Measurements from ENCODE around the gene AUTS2. TPM values are rescaled to one million over a fixed set of nuclear protein-coding genes. Genes with fewer than 3 reads are reported as not detected.

The AUTS2 gene
- total RNA-seq, 1 experiment from 2014 or later = 256 TPM

DNA sequence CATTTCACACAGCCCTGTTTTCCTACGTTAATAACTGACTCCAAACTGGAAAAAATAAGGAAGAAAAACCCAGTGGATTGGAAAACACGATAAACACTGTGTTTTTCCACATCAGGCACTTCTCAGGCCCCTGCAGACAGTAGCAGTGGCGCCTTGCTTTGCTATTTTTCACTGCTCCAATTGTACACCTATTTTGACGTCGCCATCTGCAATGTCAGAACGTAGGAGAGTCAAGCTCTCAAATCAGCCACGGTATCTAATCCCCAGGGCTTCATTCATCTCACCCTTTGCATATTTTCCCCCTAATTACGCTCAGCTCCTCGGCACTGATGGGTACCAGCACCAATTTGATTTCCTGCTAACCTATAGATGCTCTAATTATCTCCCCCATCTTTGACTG, 1195.5 kb downstream of the AUTS2 start:
- no peak overlapping the region for H2BK5ac ChIP-seq (ENCODE audit: insufficient read length, low read length)
- no peak overlapping the region for H3K9ac ChIP-seq (ENCODE audit: extremely low read depth, insufficient read length, low read length)
- H4K20me1 ChIP-seq (ENCODE audit: control insufficient read depth, insufficient read depth, insufficient read length) = no peaks in the 10 kb centered on the region
- no peak for DNase-seq
- H3K27ac Mint-ChIP-seq = peak overlapping the region in 1 of 3 experiments; percentile 30; a peak in 2 of 7 replicates
- H3K36me3 Mint-ChIP-seq (ENCODE audit: insufficient read depth in 1 of 3, low read depth in 3 of 3) = peaks cover 30 to 80% (median 50%) of the 10 kb centered on the region in 3 experiments
- no peak overlapping the region for H2AFZ ChIP-seq (ENCODE audit: low read length)
- no peak overlapping the region for H4K5ac ChIP-seq (ENCODE audit: insufficient read length, low read depth, low read length)
- H2BK15ac ChIP-seq (ENCODE audit: low read depth, low read length) = no peak overlapping the region
- no peak overlapping the region for H3K14ac ChIP-seq (ENCODE audit: insufficient read depth, low read length)
- no peaks in the 10 kb centered on the region for H3K79me2 ChIP-seq (ENCODE audit: insufficient read depth, low read length)
- H3K79me1 ChIP-seq (ENCODE audit: insufficient read depth, low read depth, low read length, poor library complexity, severe bottlenecking) = no peaks in the 10 kb centered on the region
- no peak overlapping the region for H2BK20ac ChIP-seq (ENCODE audit: low read depth, low read length, poor library complexity, severe bottlenecking)
- no peaks in the 10 kb centered on the region for H3K4me1 ChIP-seq (ENCODE audit: insufficient read depth, low read length)
- no peak overlapping the region for H4K91ac ChIP-seq (ENCODE audit: insufficient read length, low read depth, low read length)
- no peak overlapping the region for H3K23ac ChIP-seq (ENCODE audit: insufficient read length, low read depth, low read length)
- H3K27me3 ChIP-seq (ENCODE audit: insufficient read depth, low read length) = no peaks in the 10 kb centered on the region
- H3K4me2 ChIP-seq (ENCODE audit: insufficient read depth, insufficient read length, low read length) = no peak overlapping the region
- no CpG with 5 or more reads among the region's 9 CpGs for WGBS (ENCODE audit: extremely low coverage, insufficient read length, low lambda C conversion rate)
- H3K27me3 Mint-ChIP-seq (ENCODE audit: low read depth) = no peaks in the 10 kb centered on the region; the same call in 1 of the 2 replicates
- H3K9me3 Mint-ChIP-seq = no peaks in the 10 kb centered on the region
- H3K23me2 ChIP-seq (ENCODE audit: insufficient read length, low read depth, low read length, poor library complexity, severe bottlenecking) = no peaks in the 10 kb centered on the region
- no peaks in the 10 kb centered on the region for H3K9me3 ChIP-seq (ENCODE audit: control insufficient read depth, low read depth, low read length)
- H3K4me3 Mint-ChIP-seq = no peak overlapping the region
- no peak overlapping the region for H2BK120ac ChIP-seq (ENCODE audit: low read depth, low read length, poor library complexity, severe bottlenecking)
- no peak overlapping the region for H4K8ac ChIP-seq (replicated peaks; ENCODE audit: insufficient read length, low read depth, low read length)
- no peak overlapping the region for H2BK12ac ChIP-seq (ENCODE audit: insufficient read length, low read depth, low read length)
- TF ChIP-seq, protein P1, sequence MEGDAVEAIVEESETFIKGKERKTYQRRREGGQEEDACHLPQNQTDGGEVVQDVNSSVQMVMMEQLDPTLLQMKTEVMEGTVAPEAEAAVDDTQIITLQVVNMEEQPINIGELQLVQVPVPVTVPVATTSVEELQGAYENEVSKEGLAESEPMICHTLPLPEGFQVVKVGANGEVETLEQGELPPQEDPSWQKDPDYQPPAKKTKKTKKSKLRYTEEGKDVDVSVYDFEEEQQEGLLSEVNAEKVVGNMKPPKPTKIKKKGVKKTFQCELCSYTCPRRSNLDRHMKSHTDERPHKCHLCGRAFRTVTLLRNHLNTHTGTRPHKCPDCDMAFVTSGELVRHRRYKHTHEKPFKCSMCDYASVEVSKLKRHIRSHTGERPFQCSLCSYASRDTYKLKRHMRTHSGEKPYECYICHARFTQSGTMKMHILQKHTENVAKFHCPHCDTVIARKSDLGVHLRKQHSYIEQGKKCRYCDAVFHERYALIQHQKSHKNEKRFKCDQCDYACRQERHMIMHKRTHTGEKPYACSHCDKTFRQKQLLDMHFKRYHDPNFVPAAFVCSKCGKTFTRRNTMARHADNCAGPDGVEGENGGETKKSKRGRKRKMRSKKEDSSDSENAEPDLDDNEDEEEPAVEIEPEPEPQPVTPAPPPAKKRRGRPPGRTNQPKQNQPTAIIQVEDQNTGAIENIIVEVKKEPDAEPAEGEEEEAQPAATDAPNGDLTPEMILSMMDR (conservative IDR thresholded peaks at IDR 0.05) = no peak
- H3K56ac ChIP-seq (ENCODE audit: insufficient read length, low read depth, low read length) = no peak overlapping the region
- no peak overlapping the region for H3T11ph ChIP-seq (ENCODE audit: low read length)
- peaks cover 10 to 19% of the 10 kb centered on the region in 2 experiments for H3K4me1 Mint-ChIP-seq
- H3K4ac ChIP-seq (ENCODE audit: low read depth, low read length) = no peak overlapping the region
- H3K27ac ChIP-seq (ENCODE audit: insufficient read length, low read depth, low read length) = no peak overlapping the region
- H3K18ac ChIP-seq (ENCODE audit: insufficient read length, low read depth, low read length) = no peak overlapping the region
- no peak overlapping the region for H2AK5ac ChIP-seq (ENCODE audit: insufficient read length, low read length)

Data from H9 (cell line).